Measurements from ENCODE around the gene VSTM2L. TPM values are rescaled to one million over a fixed set of nuclear protein-coding genes. Genes with fewer than 3 reads are reported as not detected.
A peak's percentile ranks its signal among the peaks of the same experiment; 100 is the strongest.

VSTM2L gene
- total and polyA plus RNA-seq, 9 of the 15 experiments (the other 6 are each of a cell fraction or from before 2014, with no cell fraction given) = not detected

GRCh38 chr20:37903317-37904007 is 535 bp downstream of the VSTM2L start:
- Histone ChIP-seq H3K4me2 (ENCODE audit: insufficient read depth, low read length) (no peak overlapping the region), H3K9me3 (replicated peaks; ENCODE audit: control insufficient read depth, insufficient read depth, low read depth, low read length) (no peaks in the 10 kb centered on the region), H3K9me1 (ENCODE audit: control insufficient read depth, insufficient read depth, low read length) (peaks cover 3% of the 10 kb centered on the region), H3K9ac (ENCODE audit: insufficient read depth in 1 of 2, low read depth in 2 of 2, low read length in 2 of 2) (peak overlapping the region in 1 of 2 experiments; percentile 28; a peak in 1 of 4 replicates), H3K36me3 (ENCODE audit: control insufficient read depth, insufficient read depth, low read length) (no peaks in the 10 kb centered on the region; the same call in 2 of the 3 replicates), H4K20me1 (replicated peaks; ENCODE audit: control insufficient read depth, insufficient read depth, low read length) (peaks cover 8% of the 10 kb centered on the region), H2AFZ (ENCODE audit: low read depth, low read length) (no peak overlapping the region), H3K79me2 (ENCODE audit: control insufficient read depth, insufficient read depth, low read length) (no peaks in the 10 kb centered on the region), H3K4me1 (replicated peaks in 1 of 2; ENCODE audit: control insufficient read depth in 2 of 2, insufficient read depth in 2 of 2, low read length in 2 of 2) (peaks cover 0 to 13% of the 10 kb centered on the region in 2 experiments; a peak in 2 of 5 replicates), H3K27me3 (ENCODE audit: control insufficient read depth in 2 of 2, insufficient read depth in 2 of 2, low read length in 2 of 2) (peaks cover 12 to 56% of the 10 kb centered on the region in 2 experiments; a peak in 4 of 5 replicates), H3K27ac (ENCODE audit: extremely low read depth, low read depth, low read length) (no peak overlapping the region), H3K4me3 (peak overlapping the region; percentile 21; the same call in 1 of the 2 replicates)
- ChIA-PET CTCF (ENCODE audit: low intra/inter-chr PET ratio) (no interaction called here), POLR2A (interaction anchor here (0.7 to 1.2 kb wide), 2 partner anchors 10 to 16 kb away, joined by 3 to 4 read pairs; no protein-coding TSS in a partner anchor)
- no peak for ATAC-seq
- BruUV-seq (replicated peaks) = no TSS peak
- WGBS (ENCODE audit: insufficient coverage, low coverage, missing lambda C conversion rate) = 42% methylated on average over 28 of the region's 67 CpGs
- intact Hi-C loops (cut with micrococcal nuclease) (loop anchor here (2.0 to 5.0 kb wide), 2 partner anchors 209 to 319 kb away; no protein-coding TSS in a partner anchor), in situ Hi-C loops (cut with MboI) (no loop called here)
- FAIRE-seq = no peak
- peak in 2 of 4 experiments; percentile 50 to 60 for DNase-seq (ENCODE audit: extremely low read depth in 1 of 4, low spot score in 3 of 4)
- TF ChIP-seq ZNF232 (CRISPR knock-in tag; IDR thresholded peaks at IDR 0.05) = no peak
- TF ChIP-seq XRCC5 (IDR thresholded peaks at IDR 0.05; ENCODE audit: low read depth, low read length) = no peak
- TF ChIP-seq ARID3A (IDR thresholded peaks at IDR 0.05; ENCODE audit: borderline replicate concordance, low read depth, low read length) = no peak
- TF ChIP-seq CHD1 (IDR thresholded peaks at IDR 0.05; ENCODE audit: low read length) = no peak
- TF ChIP-seq ESRRA (IDR thresholded peaks at IDR 0.05; ENCODE audit: borderline replicate concordance, low read depth) = no peak
- no peak for TF ChIP-seq HOMEZ (CRISPR knock-in tag; IDR thresholded peaks at IDR 0.05)
- no peak for TF ChIP-seq TFAM (CRISPR knock-in tag; conservative IDR thresholded peaks at IDR 0.05)
- no peak for TF ChIP-seq JUN (IDR thresholded peaks at IDR 0.05; ENCODE audit: borderline replicate concordance, low read depth, low read length)
- TF ChIP-seq JUN (CRISPR knock-in tag; IDR thresholded peaks at IDR 0.05; ENCODE audit: borderline replicate concordance) = no peak
- no peak for TF ChIP-seq SRSF1 (IDR thresholded peaks at IDR 0.05; ENCODE audit: low read depth, low read length)
- TF ChIP-seq CTCF (IDR thresholded peaks at IDR 0.05 in 2 of 3, conservative IDR thresholded peaks at IDR 0.05 in 1 of 3; ENCODE audit: insufficient read depth in 2 of 3, low read depth in 1 of 3, low read length in 3 of 3) = peak; percentile 25 to 56 (median 33); a peak in 3 of 6 replicates
- no peak for TF ChIP-seq ZNF174 (CRISPR knock-in tag; IDR thresholded peaks at IDR 0.05)
- TF ChIP-seq CXXC5 (CRISPR knock-in tag; IDR thresholded peaks at IDR 0.05) = no peak

All from K562 (cell line).